Cardiac muscle cell (in vitro differentiated cells and primary cell): ENCODE results near the gene DHRS7. TPM values are rescaled to one million over a fixed set of nuclear protein-coding genes. Genes with fewer than 3 reads are reported as not detected.

Experiments used
- DNase-seq, 2 donors: peaks; one replicate each; pipeline versions ENCODE4 v3.0.0 to v3.0.0-alpha.2; 2010 to 2017; ENCODE audit warnings: low read depth in 1 of 2, low spot score in 1 of 2
- H3K27ac ChIP-seq: fragments of 200-600 bp; sonication (generic); 2 replicates; pipeline ENCODE4 v1.5.1; 2016
- H3K27me3 ChIP-seq: fragments of 200-600 bp; sonication (generic); 2 replicates; pipeline ENCODE4 v1.6.0; 2016; ENCODE audit warnings: control low read depth
- H3K36me3 ChIP-seq: fragments of 200-600 bp; sonication (generic); 2 replicates; pipeline ENCODE4 v1.5.1; 2016; ENCODE audit warnings: control low read depth
- H3K4me1 ChIP-seq: fragments of 200-600 bp; sonication (generic); 2 replicates; pipeline ENCODE4 v1.8.1; 2017; ENCODE audit warnings: low read depth, mild to moderate bottlenecking, mixed run types
- H3K4me3 ChIP-seq: fragments of 200-600 bp; sonication (generic); 2 replicates; pipeline ENCODE4 v1.5.1; 2016; ENCODE audit warnings: mild to moderate bottlenecking
- H3K9me3 ChIP-seq: fragments of 200-600 bp; sonication (generic); 2 replicates; pipeline ENCODE4 v1.5.1; 2017; ENCODE audit warnings: low read depth, mild to moderate bottlenecking, control low read depth
- polyA plus RNA-seq: library from polyadenylated mRNA; unstranded; fragments of >200 nt; fragmentation: Nextera tagmentation; extraction: Ambion mirVana; gene quantifications from 2 replicates; pipeline ENCODE4 v1.2.1, GENCODE V29; 2016
- total RNA-seq: library from RNA; depleted of rRNA; stranded (reverse); fragments of >200 nt; gene quantifications from 2 replicates; pipeline ENCODE4 v1.2.3, GENCODE V29; 2016
- TF ChIP-seq, protein P1 (sequence below): IDR thresholded peaks from 2 replicates; pipeline ENCODE4 v1.5.1; 2012; ENCODE audit warnings: low read depth, mild to moderate bottlenecking, low read length

Gene DHRS7
- total and polyA plus RNA-seq, 2 experiments from 2014 or later, result 24.1 to 36.4 TPM

- no peaks in the 10 kb centered on the region for H3K9me3 ChIP-seq
- TF ChIP-seq, protein P1, sequence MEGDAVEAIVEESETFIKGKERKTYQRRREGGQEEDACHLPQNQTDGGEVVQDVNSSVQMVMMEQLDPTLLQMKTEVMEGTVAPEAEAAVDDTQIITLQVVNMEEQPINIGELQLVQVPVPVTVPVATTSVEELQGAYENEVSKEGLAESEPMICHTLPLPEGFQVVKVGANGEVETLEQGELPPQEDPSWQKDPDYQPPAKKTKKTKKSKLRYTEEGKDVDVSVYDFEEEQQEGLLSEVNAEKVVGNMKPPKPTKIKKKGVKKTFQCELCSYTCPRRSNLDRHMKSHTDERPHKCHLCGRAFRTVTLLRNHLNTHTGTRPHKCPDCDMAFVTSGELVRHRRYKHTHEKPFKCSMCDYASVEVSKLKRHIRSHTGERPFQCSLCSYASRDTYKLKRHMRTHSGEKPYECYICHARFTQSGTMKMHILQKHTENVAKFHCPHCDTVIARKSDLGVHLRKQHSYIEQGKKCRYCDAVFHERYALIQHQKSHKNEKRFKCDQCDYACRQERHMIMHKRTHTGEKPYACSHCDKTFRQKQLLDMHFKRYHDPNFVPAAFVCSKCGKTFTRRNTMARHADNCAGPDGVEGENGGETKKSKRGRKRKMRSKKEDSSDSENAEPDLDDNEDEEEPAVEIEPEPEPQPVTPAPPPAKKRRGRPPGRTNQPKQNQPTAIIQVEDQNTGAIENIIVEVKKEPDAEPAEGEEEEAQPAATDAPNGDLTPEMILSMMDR, result no peak
- peak; percentile 25 to 71 for DNase-seq
- no peaks in the 10 kb centered on the region for H3K27me3 ChIP-seq
- H3K27ac ChIP-seq, result no peak overlapping the region
- H3K36me3 ChIP-seq, result no peaks in the 10 kb centered on the region
- H3K4me1 ChIP-seq, result peaks cover 23% of the 10 kb centered on the region
- H3K4me3 ChIP-seq, result no peak overlapping the region
These were observed 70.8 kb downstream of the DHRS7 start for GRCh38 chr14:60094306-60094897.

Other genes starting within 250 kb of the DHRS7 start
- 0.24 and 2.6 TPM in 2 replicates for gene LRRC9, start 245.3 kb downstream of the DHRS7 start, total RNA-seq
- gene LRRC9, start 245.3 kb downstream of the DHRS7 start, polyA plus RNA-seq, result 0.80 and 1.2 TPM in 2 replicates
- gene PCNX4, start 73.5 kb downstream of the DHRS7 start, total RNA-seq, result 54.9 and 129 TPM in 2 replicates
- 39.7 and 53.0 TPM in 2 replicates for gene PCNX4, start 73.5 kb downstream of the DHRS7 start, polyA plus RNA-seq
- 19.6 and 20.8 TPM in 2 replicates for gene PPM1A, start 83.8 kb upstream of the DHRS7 start, total RNA-seq
- gene PPM1A, start 83.8 kb upstream of the DHRS7 start, polyA plus RNA-seq, result 22.3 and 24.1 TPM in 2 replicates